Right lobe of liver (tissue), 4 donors: ENCODE measurements around the gene SLC38A1.

Experiments
- POLR2A ChIP-seq: fragments of 450-650 bp; IDR thresholded peaks from one replicate; pipeline ENCODE4 v1.6.1; 2017; ENCODE audit warnings: antibody characterized with exemption, mild to moderate bottlenecking
- TF ChIP-seq, protein P1 (sequence below), 4 donors: fragments of 200-600 bp in 3 of 4; fragments of 450-650 bp in 1 of 4; IDR thresholded peaks; one replicate each; pipeline versions ENCODE4 v1.5.1 to v1.8.0; 2016 to 2022; ENCODE audit warnings: antibody characterized with exemption in 4 of 4, mild to moderate bottlenecking in 2 of 4
- donor health status: DM: no; HTN: no; CAD: no.
- donor health status: DM: no; HTN: no; CAD: no.
- donor health status: DM: no; HTN: yes; CAD: no.

- TF ChIP-seq, protein P1, sequence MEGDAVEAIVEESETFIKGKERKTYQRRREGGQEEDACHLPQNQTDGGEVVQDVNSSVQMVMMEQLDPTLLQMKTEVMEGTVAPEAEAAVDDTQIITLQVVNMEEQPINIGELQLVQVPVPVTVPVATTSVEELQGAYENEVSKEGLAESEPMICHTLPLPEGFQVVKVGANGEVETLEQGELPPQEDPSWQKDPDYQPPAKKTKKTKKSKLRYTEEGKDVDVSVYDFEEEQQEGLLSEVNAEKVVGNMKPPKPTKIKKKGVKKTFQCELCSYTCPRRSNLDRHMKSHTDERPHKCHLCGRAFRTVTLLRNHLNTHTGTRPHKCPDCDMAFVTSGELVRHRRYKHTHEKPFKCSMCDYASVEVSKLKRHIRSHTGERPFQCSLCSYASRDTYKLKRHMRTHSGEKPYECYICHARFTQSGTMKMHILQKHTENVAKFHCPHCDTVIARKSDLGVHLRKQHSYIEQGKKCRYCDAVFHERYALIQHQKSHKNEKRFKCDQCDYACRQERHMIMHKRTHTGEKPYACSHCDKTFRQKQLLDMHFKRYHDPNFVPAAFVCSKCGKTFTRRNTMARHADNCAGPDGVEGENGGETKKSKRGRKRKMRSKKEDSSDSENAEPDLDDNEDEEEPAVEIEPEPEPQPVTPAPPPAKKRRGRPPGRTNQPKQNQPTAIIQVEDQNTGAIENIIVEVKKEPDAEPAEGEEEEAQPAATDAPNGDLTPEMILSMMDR (IDR thresholded peaks at IDR 0.05), result no peak
- TF ChIP-seq POLR2A, result no peak
These were observed 85.7 kb downstream of the SLC38A1 start for GRCh38 chr12:46183112-46183511.
